ENCODE data around the gene ITK. TPM values are rescaled to one million over a fixed set of nuclear protein-coding genes. Genes with fewer than 3 reads are reported as not detected.

Gene ITK
- total and polyA plus RNA-seq, 2 of the 8 experiments (the other 6 are each of a cell fraction or from before 2014, with no cell fraction given) = 0.05 TPM; not detected in 1

- no peak overlapping the region for H2BK5ac ChIP-seq (ENCODE audit: low read depth, low read length)
- no peaks in the 10 kb centered on the region for H3K23me2 ChIP-seq (ENCODE audit: low read depth, low read length)
- no peak overlapping the region for H3K14ac ChIP-seq (ENCODE audit: insufficient read length)
- no peak overlapping the region for H3K18ac ChIP-seq (ENCODE audit: extremely low read depth, low read length)
- no peak overlapping the region for H3K27ac ChIP-seq (ENCODE audit: low read depth, low read length)
- no peaks in the 10 kb centered on the region; a peak in 3 of 7 replicates for H3K4me1 ChIP-seq (replicated peaks in 1 of 4; ENCODE audit: control insufficient read depth in 3 of 4, insufficient read depth in 4 of 4, low read length in 3 of 4)
- peaks cover 5 to 7% of the 10 kb centered on the region in 2 experiments for H4K20me1 ChIP-seq (replicated peaks in 1 of 2; ENCODE audit: control insufficient read depth in 1 of 2, insufficient read depth in 2 of 2, low read length in 2 of 2)
- no peaks in the 10 kb centered on the region; the same call in 1 of the 2 replicates for H3K79me1 ChIP-seq (ENCODE audit: low read depth, low read length)
- no peak for FAIRE-seq
- H2BK120ac ChIP-seq (replicated peaks; ENCODE audit: low read depth, low read length) = no peak overlapping the region
- H4K91ac ChIP-seq (replicated peaks; ENCODE audit: insufficient read length, low read length) = no peak overlapping the region
- H2BK12ac ChIP-seq (ENCODE audit: low read depth, low read length) = no peak overlapping the region
- ChIA-PET CTCF (ENCODE audit: partially characterized antibody) (interaction anchor here (1.5 to 5.0 kb wide), 3 partner anchors 17 to 137 kb away, joined by 4 to 25 read pairs (median 7); no protein-coding TSS in a partner anchor), POLR2A (ENCODE audit: partially characterized antibody) (interaction anchor here (1.1 kb wide), 1 partner anchor 21 kb away, joined by 3 read pairs; the partner anchor contains the start of gene CYFIP2)
- peaks cover 2 to 23% of the 10 kb centered on the region in 2 experiments; a peak in 3 of 4 replicates for H3K79me2 ChIP-seq (ENCODE audit: control insufficient read depth in 1 of 2, insufficient read depth in 2 of 2, low read length in 2 of 2)
- WGBS, 2 experiments (ENCODE audit: extremely low coverage in 1 of 2, insufficient coverage in 1 of 2, insufficient read length in 1 of 2, insufficient replicate concordance in 2 of 2, low coverage in 1 of 2, low lambda C conversion rate in 2 of 2, missing lambda C conversion rate in 1 of 2) = 81% methylated on average over 7 of the region's 7 CpGs; no CpG with 5 or more reads in 1 of the 2 experiments
- no peak overlapping the region for H4K8ac ChIP-seq (ENCODE audit: extremely low read depth, insufficient read depth, low read length)
- H3K4me3 ChIP-seq (ENCODE audit: extremely low read depth in 1 of 4, insufficient read depth in 2 of 4, low read depth in 3 of 4, low read length in 4 of 4) = no peak overlapping the region
- no peak overlapping the region for H3K4ac ChIP-seq (replicated peaks; ENCODE audit: insufficient read length, low read depth, low read length)
- H2BK15ac ChIP-seq (ENCODE audit: low read length) = no peak overlapping the region
- no peaks in the 10 kb centered on the region for H3K9me3 ChIP-seq (ENCODE audit: insufficient read depth in 2 of 2, low read depth in 1 of 2, low read length in 1 of 2)
- H3K4me2 ChIP-seq (ENCODE audit: insufficient read depth in 1 of 2, low read depth in 2 of 2, low read length in 2 of 2) = no peak overlapping the region
- H3K56ac ChIP-seq (replicated peaks; ENCODE audit: insufficient read length, low read depth, low read length) = no peak overlapping the region
- no peak overlapping the region for H2AK5ac ChIP-seq (ENCODE audit: low read depth, low read length)
- peaks cover 3 to 18% (median 10%) of the 10 kb centered on the region in 4 experiments; a peak in 6 of 8 replicates for H3K36me3 ChIP-seq (ENCODE audit: control insufficient read depth in 2 of 4, insufficient read depth in 4 of 4, low read length in 3 of 4)
- TF ChIP-seq BACH1 (IDR thresholded peaks at IDR 0.05; ENCODE audit: low read length) = no peak
- TF ChIP-seq EZH2 (IDR thresholded peaks at IDR 0.05; ENCODE audit: low read depth, low read length, severe bottlenecking) = no peak
- TF ChIP-seq BCL11A (IDR thresholded peaks at IDR 0.05; ENCODE audit: low read depth in 2 of 2, low read length in 2 of 2) = no peak
- no peaks in the 10 kb centered on the region for H3K27me3 ChIP-seq (replicated peaks in 1 of 4; ENCODE audit: control insufficient read depth in 3 of 4, extremely low read depth in 1 of 4, insufficient read depth in 3 of 4, low read length in 3 of 4)
- H3K23ac ChIP-seq (ENCODE audit: insufficient read length) = no peak overlapping the region
- no peak overlapping the region for H2AFZ ChIP-seq (ENCODE audit: low read length)
- H2BK20ac ChIP-seq (ENCODE audit: low read length) = no peak overlapping the region
- H3K9ac ChIP-seq (replicated peaks in 1 of 4; ENCODE audit: extremely low read depth in 1 of 4, low read depth in 3 of 4, low read length in 3 of 4) = peak overlapping the region in 2 of 4 experiments; percentile 13 to 27; a peak in 1 of 7 replicates
- no peak for DNase-seq (ENCODE audit: low read depth in 1 of 2, low spot score in 2 of 2)
- no peak overlapping the region for H4K5ac ChIP-seq (ENCODE audit: insufficient read length, low read depth, low read length)
These were observed 106.1 kb downstream of the ITK start for GRCh38 chr5:157286761-157287211.

Measured in H1 (cell line).